GM08714 (cell line): ENCODE data around the gene SNRPD3.
"Not testable (repeated sequence)": the region's sequence is repeated elsewhere in the genome, so short reads cannot be mapped to it uniquely, and the experiment has no call there.

Experiments used
- H3K4me3 ChIP-seq: fragments of 200-500 bp; sonication (Bioruptor generic); 2 replicates; pipeline ENCODE4 v1.5.1; 2014; ENCODE audit warnings: mild to moderate bottlenecking, low read length, inconsistent platforms
- ZNF274 ChIP-seq: IDR thresholded peaks from 2 replicates; pipeline ENCODE4 v1.6.1; 2012; ENCODE audit warnings: mild to moderate bottlenecking, low read depth, low read length

Gene SNRPD3

GRCh38 chr22:24521791-24522245 is 34.0 kb upstream of the SNRPD3 start:
- no peak overlapping the region for H3K4me3 ChIP-seq
- no peak for TF ChIP-seq ZNF274

GRCh38 chr22:24523873-24524272 is 31.9 kb upstream of the SNRPD3 start:
- no peak for TF ChIP-seq ZNF274
- H3K4me3 ChIP-seq, result no peak overlapping the region

GRCh38 chr22:24525416-24526037 is 30.3 kb upstream of the SNRPD3 start:
- TF ChIP-seq ZNF274, result no peak
- no peak overlapping the region for H3K4me3 ChIP-seq

GRCh38 chr22:24526191-24526590 is 29.6 kb upstream of the SNRPD3 start:
- TF ChIP-seq ZNF274, result no peak
- no peak overlapping the region for H3K4me3 ChIP-seq

GRCh38 chr22:24529898-24530297 is 25.9 kb upstream of the SNRPD3 start:
- TF ChIP-seq ZNF274, result no peak
- no peak overlapping the region for H3K4me3 ChIP-seq

GRCh38 chr22:24530968-24531367 is 24.8 kb upstream of the SNRPD3 start:
- H3K4me3 ChIP-seq, result not testable (repeated sequence)

- no peak overlapping the region for H3K4me3 ChIP-seq
- no peak for TF ChIP-seq ZNF274
Observed at GRCh38 chr22:24532075-24532474, 23.7 kb upstream of the SNRPD3 start.

GRCh38 chr22:24535348-24535747 is 20.5 kb upstream of the SNRPD3 start:
- H3K4me3 ChIP-seq, result no peak overlapping the region
- no peak for TF ChIP-seq ZNF274

GRCh38 chr22:24536089-24536488 is 19.7 kb upstream of the SNRPD3 start:
- no peak overlapping the region for H3K4me3 ChIP-seq
- TF ChIP-seq ZNF274, result no peak

- no peak for TF ChIP-seq ZNF274
- no peak overlapping the region for H3K4me3 ChIP-seq
Observed at GRCh38 chr22:24540470-24540869, 15.3 kb upstream of the SNRPD3 start.

GRCh38 chr22:24541681-24542515 is 13.9 kb upstream of the SNRPD3 start:
- no peak overlapping the region for H3K4me3 ChIP-seq

GRCh38 chr22:24542641-24543040 is 13.2 kb upstream of the SNRPD3 start:
- TF ChIP-seq ZNF274, result no peak
- no peak overlapping the region for H3K4me3 ChIP-seq

More at GRCh38 chr22:24541681-24542515, 13.9 kb upstream of the SNRPD3 start:
- TF ChIP-seq ZNF274, result no peak

- no peak for TF ChIP-seq ZNF274
- H3K4me3 ChIP-seq, result no peak overlapping the region
Observed at GRCh38 chr22:24543185-24543601, 12.6 kb upstream of the SNRPD3 start.

- no peak overlapping the region for H3K4me3 ChIP-seq
- TF ChIP-seq ZNF274, result no peak
Observed at GRCh38 chr22:24543679-24544243, 12.0 kb upstream of the SNRPD3 start.

- no peak for TF ChIP-seq ZNF274
- H3K4me3 ChIP-seq, result no peak overlapping the region
Observed at GRCh38 chr22:24548812-24549211, 7.0 kb upstream of the SNRPD3 start.
